ENCODE results near the gene AATF.
A peak's percentile ranks its signal among the peaks of the same experiment; 100 is the strongest.

The AATF gene

DNA sequence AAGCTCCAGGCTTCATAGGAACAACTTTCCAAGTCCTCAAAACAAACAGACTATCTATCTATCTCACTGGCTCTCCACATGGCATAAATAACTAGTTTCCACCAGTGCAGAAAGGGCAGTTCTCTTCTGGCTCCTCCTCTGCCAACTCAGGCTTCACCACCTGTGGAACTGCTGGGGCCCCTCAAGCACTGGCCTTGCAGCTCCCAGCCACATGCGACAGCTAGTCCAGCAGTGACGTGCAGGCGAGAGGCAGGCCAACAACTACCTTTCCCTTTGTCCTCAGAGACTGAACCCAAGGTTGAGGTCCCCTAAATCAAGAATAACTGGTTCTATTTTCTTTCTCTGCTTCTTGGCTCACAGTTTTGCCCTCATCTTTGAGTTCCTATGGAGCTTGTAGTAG, 137.6 kb downstream of the AATF start:
- DNase-seq = no peak

DNA sequence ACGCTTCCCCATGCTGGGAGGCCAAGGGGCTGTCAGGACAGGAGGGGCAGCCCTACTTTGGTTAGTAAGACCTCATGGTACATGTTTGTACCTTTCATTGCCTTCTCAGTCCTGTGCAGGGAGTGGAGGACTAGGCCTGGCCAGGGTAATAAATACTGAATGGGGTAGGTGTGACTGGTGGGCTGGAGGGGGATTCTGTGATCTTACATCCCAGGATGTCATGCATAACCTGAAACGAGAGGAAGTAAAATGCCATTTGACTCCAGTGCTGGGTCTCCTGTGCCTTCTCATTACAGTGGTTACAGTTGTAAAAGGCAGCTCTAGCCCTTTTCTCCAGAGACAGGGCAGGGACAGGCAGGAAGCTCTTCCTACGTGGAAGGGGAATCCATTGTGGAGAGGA, 138.2 kb downstream of the AATF start:
- no peak for DNase-seq

DNA sequence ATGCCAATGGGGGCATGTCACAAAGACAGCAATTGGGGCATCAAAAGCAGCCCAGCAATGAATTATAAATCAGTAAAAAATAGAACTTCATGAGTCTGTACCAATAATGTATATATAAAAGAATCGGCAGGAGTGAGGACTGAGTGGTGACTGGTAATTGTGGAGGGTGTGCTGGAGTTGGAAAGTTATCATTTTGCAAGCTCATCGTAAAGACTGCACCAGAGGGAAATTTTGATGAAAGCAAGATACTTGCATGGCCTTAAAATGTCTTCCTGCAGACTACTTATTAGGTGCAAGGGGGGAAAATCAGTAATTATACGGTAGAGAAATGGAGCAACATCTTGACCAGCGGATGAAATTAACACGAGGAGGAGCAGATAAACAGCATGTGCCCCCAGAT, 138.9 kb downstream of the AATF start:
- DNase-seq = no peak

DNA sequence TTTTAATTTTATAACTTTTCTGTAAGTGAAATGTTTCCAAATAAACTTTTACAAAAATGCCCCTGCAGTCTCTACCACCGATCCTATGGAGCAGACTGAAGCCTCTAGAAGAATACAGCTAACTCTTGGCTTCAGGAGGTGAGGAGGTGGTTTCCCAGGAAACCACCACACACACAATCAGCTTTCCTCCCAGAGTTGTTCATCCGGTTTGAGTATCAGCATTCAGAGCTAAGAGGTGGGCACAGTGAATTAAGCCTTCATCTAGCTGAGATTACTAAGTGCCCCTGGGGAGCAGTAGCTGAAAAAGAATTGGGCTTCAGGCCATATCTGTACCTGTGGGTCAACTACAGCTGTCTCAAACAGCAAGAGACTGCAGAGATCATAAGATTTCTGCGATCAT, 139.7 kb downstream of the AATF start:
- no peak for DNase-seq

DNA sequence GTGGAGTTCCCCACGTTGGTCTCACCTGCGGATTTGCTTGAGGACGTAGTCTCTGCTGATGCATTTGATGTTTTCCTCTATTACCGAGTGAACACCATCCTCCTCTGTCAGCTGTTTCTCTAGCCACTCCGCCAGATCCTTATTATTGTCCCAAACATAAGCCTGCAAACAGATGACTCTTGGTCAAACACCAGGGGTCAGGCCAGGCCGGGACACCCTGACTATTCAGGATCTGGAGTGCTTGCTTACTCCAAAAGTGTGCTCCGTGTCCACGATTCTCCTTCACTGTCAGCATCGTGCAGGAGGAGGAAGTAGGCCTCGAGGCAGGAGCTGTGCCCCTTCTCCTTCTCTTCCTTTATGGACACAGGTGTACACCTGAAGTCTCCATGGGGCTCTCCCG, 140.2 kb downstream of the AATF start:
- DNase-seq = no peak

DNA sequence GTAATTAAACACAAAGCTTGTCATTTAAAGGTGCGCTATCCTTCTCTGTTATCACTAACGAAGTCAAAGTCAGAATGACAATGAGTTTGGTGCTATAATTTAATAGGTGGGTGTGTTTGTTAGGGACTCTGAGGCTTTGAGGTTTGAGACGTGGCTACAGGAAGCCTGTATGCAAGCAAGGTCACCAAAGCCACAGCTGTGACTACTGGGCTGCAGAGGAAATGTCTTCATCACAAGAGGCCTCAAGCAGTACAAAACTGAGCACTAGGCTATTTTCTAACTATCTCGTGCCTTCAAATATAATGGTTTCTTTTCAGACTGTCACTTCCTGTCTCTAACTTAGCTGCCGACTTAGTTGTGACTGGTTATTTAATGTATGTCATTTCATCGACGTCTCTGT, 141.2 kb downstream of the AATF start:
- DNase-seq = peak; percentile 21

DNA sequence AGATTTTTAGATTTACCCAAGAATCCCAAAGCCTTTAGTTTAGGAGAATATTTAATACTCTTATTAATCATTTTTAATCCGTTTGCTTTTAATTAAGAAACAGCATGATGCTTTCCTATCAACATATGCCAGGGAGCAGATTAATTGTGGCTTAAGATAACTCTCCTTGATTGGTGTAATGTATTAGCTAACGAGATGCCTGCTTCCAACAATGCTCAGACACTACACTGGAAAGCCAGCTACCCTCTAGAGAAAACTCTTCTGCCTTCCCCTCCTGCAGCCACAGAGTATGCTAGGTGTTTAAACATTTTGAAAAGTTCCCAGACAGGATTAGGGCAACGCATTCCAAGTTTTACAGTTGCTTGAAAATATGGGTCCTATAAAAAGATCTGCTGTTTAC, 142.2 kb downstream of the AATF start:
- no peak for DNase-seq

DNA sequence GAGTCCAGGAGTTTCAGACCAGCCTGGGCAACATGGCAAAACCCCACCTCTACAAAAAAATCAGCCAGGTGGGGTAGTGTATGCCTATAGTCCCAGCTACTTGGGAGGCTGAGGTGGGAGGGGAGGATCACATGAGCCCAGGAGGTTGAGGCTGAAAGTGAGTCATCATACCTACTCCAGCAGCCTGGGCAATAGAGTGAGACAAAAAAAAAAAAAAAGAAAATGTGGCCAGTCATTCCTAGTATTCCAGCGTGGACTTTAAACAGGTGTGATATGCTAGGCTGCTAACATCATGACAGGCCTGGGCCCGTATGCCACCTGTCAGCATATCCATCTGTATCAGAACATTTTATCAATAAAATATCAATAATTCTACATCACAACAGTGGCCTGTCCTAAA, 143.3 kb downstream of the AATF start:
- DNase-seq = no peak

DNA sequence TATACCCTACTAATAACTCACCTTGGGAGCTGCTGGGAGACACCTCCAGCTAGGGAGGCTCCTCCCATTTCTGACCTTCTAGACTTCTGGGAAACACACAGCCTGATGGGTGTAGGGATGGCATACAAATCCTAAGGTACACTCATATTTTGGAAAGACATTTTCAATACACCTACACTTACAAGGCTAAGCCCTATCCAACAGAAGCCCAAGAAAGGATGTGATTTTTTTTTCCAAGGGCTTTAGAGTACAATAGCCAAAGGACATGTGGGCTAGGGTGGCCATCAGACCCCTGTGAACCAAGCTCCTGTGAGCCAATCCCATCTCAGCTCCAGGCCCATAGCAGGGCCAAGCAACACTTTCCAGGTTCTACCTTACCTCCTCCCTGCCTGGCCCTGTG, 143.9 kb downstream of the AATF start:
- no peak for DNase-seq

DNA sequence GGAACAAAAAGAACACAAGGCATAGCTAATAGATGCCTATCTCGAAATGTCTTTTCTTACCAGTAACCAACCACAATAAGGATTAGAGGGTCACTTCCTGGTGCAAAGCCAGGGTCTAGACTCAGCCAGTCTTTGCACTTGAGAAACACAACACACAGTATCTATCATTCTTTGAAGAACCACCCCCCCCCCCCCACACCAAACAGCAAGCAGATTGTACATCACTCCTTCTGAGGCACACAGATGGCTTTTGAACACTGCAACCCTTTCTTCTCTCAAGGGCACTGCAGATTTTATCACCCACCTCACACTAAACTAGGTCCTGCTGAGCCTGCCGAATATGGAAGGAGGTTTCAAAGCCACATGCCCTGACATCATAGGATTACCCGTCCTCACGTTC, 145.6 kb downstream of the AATF start:
- DNase-seq = no peak

DNA sequence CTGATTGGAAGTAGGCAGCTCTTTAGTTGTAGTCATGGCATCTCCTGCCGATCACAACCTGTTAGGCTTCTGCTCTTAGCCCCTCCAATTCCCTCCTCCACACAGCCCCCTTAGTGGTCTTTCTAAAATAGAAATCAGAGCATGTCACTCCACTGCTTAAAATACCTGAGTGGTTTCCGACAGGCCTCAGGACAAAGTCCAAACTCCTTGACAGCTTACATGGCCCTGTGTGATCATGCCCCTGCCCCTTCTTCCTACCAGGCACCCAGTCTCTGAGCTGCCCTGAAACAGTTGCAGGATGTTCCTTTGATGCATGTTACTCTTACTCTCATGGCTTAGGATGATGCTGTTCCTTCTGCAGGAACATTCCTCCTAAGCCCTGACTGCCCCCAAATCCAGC, 147.3 kb downstream of the AATF start:
- DNase-seq = no peak

DNA sequence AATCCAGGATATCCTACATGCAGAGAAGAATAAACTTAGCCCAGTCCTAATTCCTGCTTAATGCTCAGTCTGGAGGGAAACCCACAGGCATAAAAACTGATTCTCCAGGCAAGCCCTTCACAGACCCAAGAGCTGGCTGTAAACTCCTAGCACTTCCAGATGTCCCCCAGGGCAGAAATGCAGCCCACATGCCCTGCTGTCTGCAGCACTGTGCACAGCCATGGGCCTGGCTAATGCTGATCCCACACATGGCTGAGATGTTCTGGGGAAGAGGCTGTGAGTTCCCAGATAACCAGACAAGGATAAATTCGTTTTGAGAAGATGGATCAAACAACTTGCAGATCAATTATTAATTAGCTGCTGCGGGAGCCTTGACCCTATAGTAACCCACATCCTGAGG, 148.4 kb downstream of the AATF start:
- no peak for DNase-seq

DNA sequence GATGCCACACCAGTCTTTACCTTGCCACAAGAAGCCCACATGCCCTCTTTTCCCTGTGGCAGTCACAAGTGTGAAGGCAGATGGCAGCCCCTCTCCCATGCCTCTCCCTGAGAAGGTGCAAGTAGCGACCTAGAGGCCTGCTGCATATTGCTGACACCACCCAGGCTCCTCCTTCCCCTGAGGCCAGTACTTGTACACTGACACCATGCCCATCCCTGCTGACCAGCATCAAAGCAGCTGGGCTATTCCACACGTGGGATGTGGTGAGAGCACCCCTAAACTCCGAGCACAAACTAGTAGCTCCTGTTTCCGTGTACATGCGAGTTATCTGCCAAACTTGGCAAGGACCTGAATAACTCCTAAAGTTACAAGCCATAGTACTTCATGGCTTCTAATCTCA, 149.4 kb downstream of the AATF start:
- DNase-seq = no peak

DNA sequence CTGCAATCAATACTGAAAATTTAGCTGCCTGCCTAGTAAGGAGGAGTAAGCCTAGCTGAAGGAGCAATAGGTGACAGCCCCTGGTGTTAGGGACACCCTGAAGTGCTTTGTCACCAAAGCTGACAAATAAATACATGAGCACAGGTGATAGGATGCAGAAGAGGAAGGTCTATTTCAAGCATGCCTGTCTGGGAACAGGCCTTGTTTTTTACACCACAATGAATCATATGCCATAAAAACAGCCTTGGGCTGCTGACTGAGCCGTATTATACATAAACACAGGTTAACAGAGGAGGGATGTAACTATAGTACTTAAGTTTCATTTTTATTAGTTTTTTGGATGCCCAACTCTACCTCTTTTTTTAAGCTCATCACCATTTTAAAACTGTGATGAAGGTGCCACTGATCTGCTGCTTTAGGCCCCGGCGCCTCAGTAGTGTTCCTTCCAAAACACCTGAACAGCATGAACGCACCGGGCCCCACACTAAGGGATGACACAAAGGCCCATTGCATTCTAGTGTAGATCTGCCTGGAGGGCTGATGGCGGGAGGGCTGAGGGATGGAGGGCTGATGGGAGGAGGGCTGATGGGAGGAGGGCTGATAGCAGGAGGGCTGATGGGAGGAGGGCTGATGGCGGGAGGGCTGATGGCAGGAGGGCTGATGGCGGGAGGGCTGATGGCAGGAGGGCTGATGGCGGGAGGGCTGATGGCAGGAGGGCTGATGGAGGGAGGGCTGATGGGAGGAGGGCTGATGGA, 150.3 kb downstream of the AATF start:
- DNase-seq = no peak

DNA sequence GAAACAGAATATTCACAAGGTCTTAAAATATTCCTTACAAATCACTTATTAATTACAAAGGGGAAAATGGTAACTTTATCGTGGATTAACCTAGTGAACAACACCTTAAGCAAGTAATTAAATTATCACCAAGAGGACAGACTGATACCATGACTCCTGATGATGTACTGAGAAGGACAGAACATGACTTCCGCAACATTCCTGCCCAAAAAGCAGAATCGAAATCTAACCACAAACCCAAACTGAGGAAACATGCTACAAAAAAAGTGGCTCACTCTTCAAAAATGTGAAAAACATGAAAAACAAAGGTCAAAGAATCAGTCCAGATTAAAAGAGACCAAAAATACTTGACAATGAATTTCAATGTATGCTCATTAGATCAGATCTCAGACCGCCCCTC, 151.5 kb downstream of the AATF start:
- no peak for DNase-seq

DNA sequence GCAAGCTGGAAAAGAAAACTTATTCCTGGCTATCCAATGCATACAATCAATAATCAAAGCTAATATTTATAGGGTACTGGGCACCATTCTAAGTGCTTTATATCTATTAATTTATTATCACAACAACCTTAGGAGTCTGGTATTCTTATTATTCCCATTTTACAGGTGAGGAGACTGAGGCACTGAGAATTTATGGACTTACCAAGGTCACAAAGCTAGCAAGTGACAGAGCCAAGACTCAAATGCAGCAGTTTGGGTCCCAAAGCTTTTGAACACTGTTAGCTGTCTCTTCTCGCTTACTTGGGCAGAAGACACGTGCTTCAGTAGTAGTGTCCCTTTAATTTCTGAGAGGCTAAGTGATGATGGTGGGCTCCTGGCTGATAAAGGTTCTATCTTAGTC, 152.6 kb downstream of the AATF start:
- DNase-seq = no peak

DNA sequence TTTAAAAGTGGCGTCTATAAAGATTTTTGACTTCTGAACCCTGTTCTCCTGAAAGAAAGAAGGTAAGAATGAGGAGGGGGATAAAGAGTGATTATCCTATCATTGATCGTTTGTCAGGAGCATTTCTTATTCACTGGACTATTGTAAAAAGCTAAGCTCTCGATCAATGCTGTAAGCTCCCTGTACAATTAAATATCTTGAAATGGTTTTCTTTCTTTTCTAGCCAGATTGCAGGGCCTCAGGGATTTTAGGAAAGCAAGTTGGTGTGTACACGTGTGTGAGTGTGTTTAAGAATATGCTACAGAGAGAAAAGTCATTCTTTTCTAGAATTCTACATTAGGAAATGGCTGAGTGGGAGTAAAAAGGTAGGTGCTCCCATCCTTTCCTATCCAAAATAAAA, 154.5 kb downstream of the AATF start:
- no peak for DNase-seq

DNA sequence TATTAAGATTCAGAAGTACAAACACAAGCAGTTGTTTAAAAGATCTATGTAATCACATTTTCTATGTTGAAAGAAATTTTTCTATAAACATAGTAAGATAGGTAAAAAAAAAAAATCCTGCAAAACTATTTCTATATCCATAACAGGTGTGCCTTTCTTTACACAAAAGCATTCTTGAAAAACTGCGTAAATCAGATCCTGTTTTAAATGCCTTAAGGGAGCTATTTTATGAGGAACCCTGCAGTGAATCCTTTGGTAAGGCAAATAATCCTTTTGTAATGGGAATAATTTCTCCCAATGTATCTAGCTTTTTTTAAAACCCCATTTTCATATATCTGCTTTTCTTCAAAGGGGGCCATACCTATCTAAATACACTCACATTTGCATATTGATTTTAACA, 157.3 kb downstream of the AATF start:
- DNase-seq = no peak

Data from activated CD4-positive, alpha-beta T cell treated with anti-CD3 and anti-CD28 coated beads, Interleukin-2, amount 50 U/mL, for 1 hour (primary cell).